Measurements from ENCODE around the gene HEG1. TPM values are rescaled to one million over a fixed set of nuclear protein-coding genes. Genes with fewer than 3 reads are reported as not detected.

The HEG1 gene
- total RNA-seq, 1 donor from 2014 or later: 153 TPM

- Histone ChIP-seq H3K27ac (no peak overlapping the region), H3K4me3 (no peak overlapping the region), H3K27me3 (no peaks in the 10 kb centered on the region), H3K9me3 (no peaks in the 10 kb centered on the region), H3K4me1 (no peaks in the 10 kb centered on the region), H3K36me3 (no peaks in the 10 kb centered on the region)
- intact Hi-C loops (cut with DNase I): no loop called here
- no peak for TF ChIP-seq CTCF (IDR thresholded peaks at IDR 0.05)
- DNase-seq (ENCODE audit: low spot score in 2 of 2): no peak
Observed at GRCh38 chr3:124923833-124924232, 132.0 kb downstream of the HEG1 start.

GRCh38 chr3:124920718-124921117, 135.1 kb downstream of the HEG1 start:
- H3K27ac ChIP-seq: no peak overlapping the region
- H3K9me3 ChIP-seq: no peaks in the 10 kb centered on the region
- H3K36me3 ChIP-seq: no peaks in the 10 kb centered on the region
- no peak for DNase-seq (ENCODE audit: low spot score in 2 of 2)
- H3K4me1 ChIP-seq: no peaks in the 10 kb centered on the region
- TF ChIP-seq CTCF (IDR thresholded peaks at IDR 0.05): no peak
- H3K27me3 ChIP-seq: no peaks in the 10 kb centered on the region
- no peak overlapping the region for H3K4me3 ChIP-seq
- intact Hi-C loops (cut with DNase I): no loop called here

- DNase-seq (ENCODE audit: low spot score in 2 of 2): no peak
- no peak for TF ChIP-seq CTCF (IDR thresholded peaks at IDR 0.05)
- Histone ChIP-seq H3K36me3 (no peaks in the 10 kb centered on the region), H3K9me3 (no peaks in the 10 kb centered on the region), H3K27me3 (no peaks in the 10 kb centered on the region), H3K4me3 (no peak overlapping the region), H3K4me1 (no peaks in the 10 kb centered on the region), H3K27ac (no peak overlapping the region)
- intact Hi-C loops (cut with DNase I): no loop called here
Observed at GRCh38 chr3:124919756-124920155, 136.0 kb downstream of the HEG1 start.

GRCh38 chr3:124918524-124918923, 137.3 kb downstream of the HEG1 start:
- TF ChIP-seq CTCF (IDR thresholded peaks at IDR 0.05): no peak

GRCh38 chr3:124916837-124917409, 138.9 kb downstream of the HEG1 start:
- Histone ChIP-seq H3K9me3 (no peaks in the 10 kb centered on the region), H3K4me1 (no peaks in the 10 kb centered on the region), H3K36me3 (no peaks in the 10 kb centered on the region), H3K4me3 (no peak overlapping the region), H3K27me3 (no peaks in the 10 kb centered on the region), H3K27ac (no peak overlapping the region)
- TF ChIP-seq CTCF (IDR thresholded peaks at IDR 0.05): no peak
- no peak for DNase-seq (ENCODE audit: low spot score in 2 of 2)
- intact Hi-C loops (cut with DNase I): no loop called here

More at GRCh38 chr3:124918524-124918923, 137.3 kb downstream of the HEG1 start:
- DNase-seq (ENCODE audit: low spot score in 2 of 2): no peak
- H3K4me3 ChIP-seq: no peak overlapping the region
- no peaks in the 10 kb centered on the region for H3K4me1 ChIP-seq
- intact Hi-C loops (cut with DNase I): no loop called here
- no peaks in the 10 kb centered on the region for H3K27me3 ChIP-seq
- no peak overlapping the region for H3K27ac ChIP-seq
- H3K36me3 ChIP-seq: no peaks in the 10 kb centered on the region
- H3K9me3 ChIP-seq: no peaks in the 10 kb centered on the region

Other genes starting within 250 kb of the HEG1 start
- gene ITGB5, start 168.6 kb downstream of the HEG1 start, total RNA-seq: 595 TPM
- not detected for gene MUC13, start 121.2 kb downstream of the HEG1 start, total RNA-seq
- gene SLC12A8, start 156.8 kb upstream of the HEG1 start, total RNA-seq: not detected

Measured in ascending aorta (tissue), 2 donors.